Raji (cell line): ENCODE results near the gene INPP5F.

ENCODE experiments used
- POLR2A ChIP-seq: IDR thresholded peaks from 2 replicates; pipeline ENCODE4 v1.6.1; 2011; ENCODE audit warnings: low read depth, low read length, control low read depth; ENCODE audit not compliant: insufficient read depth

INPP5F gene, protein sequence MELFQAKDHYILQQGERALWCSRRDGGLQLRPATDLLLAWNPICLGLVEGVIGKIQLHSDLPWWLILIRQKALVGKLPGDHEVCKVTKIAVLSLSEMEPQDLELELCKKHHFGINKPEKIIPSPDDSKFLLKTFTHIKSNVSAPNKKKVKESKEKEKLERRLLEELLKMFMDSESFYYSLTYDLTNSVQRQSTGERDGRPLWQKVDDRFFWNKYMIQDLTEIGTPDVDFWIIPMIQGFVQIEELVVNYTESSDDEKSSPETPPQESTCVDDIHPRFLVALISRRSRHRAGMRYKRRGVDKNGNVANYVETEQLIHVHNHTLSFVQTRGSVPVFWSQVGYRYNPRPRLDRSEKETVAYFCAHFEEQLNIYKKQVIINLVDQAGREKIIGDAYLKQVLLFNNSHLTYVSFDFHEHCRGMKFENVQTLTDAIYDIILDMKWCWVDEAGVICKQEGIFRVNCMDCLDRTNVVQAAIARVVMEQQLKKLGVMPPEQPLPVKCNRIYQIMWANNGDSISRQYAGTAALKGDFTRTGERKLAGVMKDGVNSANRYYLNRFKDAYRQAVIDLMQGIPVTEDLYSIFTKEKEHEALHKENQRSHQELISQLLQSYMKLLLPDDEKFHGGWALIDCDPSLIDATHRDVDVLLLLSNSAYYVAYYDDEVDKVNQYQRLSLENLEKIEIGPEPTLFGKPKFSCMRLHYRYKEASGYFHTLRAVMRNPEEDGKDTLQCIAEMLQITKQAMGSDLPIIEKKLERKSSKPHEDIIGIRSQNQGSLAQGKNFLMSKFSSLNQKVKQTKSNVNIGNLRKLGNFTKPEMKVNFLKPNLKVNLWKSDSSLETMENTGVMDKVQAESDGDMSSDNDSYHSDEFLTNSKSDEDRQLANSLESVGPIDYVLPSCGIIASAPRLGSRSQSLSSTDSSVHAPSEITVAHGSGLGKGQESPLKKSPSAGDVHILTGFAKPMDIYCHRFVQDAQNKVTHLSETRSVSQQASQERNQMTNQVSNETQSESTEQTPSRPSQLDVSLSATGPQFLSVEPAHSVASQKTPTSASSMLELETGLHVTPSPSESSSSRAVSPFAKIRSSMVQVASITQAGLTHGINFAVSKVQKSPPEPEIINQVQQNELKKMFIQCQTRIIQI

DNA sequence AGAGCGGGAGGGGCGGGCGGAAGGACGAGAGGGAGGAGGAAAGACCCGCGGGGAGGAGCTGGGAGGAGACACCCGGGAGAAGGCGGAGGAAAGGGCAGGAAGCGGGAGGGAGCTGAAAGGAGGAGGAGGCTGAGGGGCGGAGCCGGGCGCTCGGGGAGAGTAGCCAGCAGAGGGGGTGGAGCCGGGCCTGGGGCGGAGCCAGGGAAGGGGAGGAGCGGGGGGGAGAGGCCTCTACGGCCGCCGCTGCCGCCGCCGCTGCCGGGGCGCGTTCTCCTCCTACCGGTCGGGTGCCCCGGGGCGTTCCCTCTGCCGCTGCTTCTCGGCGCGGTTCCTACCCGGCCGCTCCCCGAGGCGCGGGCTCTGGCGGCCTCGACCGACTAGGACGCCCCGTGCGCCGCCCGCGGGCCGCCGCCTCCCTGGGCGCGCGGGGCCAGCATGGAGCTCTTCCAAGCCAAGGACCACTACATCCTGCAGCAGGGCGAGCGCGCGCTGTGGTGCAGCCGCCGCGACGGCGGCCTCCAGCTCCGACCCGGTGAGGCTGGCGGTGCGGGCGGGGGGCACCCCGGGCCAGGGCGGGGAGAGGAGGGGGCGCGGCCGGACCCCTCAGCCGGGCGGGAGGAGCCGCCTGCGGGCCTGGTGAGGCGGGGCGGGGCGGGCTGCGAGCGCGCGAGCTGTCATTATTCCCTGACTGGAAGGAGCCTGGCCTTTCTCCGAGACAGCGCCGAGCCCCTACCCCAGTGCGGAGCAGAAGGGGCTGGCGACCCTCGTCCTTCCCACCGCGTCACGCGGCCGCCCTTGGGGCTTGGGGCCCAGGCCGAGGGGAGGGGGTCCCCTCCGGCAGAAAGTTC, at the start of gene INPP5F:
TSS of gene INPP5F (plus strand) at position 223 of the 848 bp plus-strand sequence. CDS start at position 436, 213 bp downstream.
- peak; percentile 67 for TF ChIP-seq POLR2A

DNA sequence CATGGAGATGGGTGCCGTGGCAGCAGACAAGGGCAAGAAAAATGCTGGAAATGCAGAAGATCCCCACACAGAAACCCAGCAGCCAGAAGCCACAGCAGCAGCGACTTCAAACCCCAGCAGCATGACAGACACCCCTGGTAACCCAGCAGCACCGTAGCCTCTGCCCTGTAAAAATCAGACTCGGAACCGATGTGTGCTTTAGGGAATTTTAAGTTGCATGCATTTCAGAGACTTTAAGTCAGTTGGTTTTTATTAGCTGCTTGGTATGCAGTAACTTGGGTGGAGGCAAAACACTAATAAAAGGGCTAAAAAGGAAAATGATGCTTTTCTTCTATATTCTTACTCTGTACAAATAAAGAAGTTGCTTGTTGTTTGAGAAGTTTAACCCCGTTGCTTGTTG, 48.7 kb upstream of the INPP5F start:
- no peak for TF ChIP-seq POLR2A

DNA sequence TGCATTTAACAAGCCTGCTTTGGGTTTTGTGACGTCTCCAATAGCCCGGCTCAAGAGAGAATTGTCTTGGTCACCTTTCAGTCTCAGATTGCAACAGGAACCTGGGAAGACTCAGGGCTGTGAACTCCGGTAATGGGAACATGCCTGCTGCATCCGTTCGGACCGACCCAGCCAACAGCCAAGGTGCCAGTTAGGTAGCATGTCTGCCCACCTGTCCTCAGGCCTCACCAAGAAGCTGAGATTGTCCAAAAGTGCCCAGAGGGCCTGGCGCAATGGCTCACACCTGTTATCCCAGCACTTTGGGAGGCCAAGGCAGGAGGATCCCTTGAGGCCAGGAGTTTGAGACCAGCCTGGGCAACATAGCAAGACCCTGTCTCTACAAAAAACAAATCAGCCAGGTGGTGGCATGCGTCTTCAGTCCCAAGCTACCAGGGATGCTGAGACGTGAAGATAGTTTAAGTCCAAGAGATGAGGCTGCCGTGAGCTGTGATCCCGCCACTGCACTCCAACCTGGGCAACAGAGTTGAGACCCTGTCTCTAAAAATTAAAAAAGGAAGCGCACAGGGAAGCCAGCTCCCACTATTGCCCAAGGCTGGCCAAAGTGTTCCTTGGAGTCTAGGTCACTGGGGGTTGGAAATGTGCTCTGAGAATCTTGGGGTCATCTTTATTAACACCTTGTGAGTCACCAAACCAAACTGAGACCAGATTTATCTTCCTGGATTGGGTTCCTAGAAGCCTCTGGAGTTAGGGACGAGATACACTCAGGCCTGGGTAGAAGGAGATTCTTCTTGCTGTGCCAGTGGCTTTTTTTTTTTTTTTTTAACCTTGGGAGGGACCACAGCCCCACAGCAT, 47.7 kb upstream of the INPP5F start:
- TF ChIP-seq POLR2A = no peak

DNA sequence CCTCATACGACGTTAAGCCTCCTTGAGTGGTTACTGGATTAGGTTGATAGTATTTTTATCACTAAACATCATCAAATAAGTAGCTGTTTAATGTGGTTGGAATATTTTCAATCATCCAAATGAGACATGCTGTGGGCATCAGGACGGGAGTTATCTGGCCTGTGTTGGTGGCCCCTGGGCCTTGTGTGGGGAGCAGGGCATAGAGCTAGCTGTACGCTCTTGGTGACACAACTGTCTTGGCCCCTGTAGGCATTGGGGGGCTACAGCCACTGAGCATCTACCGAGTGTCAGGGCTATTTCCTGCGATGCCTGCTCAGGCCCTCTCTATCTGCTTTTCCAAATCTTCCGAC, 46.4 kb upstream of the INPP5F start:
- no peak for TF ChIP-seq POLR2A

DNA sequence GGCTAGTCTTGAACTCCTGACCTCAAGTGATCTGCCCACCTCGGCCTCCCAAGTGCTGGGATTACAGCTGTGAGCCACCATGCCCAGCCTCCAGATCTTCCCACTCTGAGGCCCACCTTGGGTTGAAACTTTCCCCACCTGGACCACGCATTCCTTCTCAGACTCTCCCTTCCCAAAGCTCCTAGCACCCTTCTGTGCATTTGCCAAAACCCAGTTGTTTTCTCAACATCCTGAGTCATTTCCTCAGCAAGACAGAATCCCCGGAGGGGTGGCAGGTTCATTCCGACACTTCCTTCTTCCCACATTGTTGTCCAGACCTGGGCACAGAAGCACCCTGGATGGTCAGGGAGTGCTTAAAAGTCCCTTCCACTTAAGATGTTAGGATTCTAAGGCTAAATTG, 45.8 kb upstream of the INPP5F start:
- no peak for TF ChIP-seq POLR2A

DNA sequence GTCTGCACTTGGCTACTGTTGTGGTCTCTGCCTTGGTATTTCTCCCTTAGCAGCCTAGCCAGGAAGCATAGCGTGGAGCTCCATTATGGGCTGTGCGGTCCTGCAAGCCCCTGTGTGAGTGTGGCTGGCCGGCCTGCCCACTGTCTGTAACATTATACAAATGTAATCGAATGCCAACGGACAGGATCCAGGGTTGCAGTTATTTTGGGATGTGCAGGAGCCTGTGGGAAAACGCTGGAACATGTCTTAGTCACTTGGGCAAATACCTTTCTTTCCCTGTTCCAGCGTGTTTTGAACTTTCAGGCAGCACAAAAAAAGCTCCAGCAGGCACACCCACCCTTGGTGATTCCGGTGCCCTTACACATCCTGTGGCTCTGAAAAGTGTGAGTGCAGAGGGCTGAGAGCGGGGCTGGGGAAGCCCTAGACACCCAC, 45.2 kb upstream of the INPP5F start:
- TF ChIP-seq POLR2A = no peak

DNA sequence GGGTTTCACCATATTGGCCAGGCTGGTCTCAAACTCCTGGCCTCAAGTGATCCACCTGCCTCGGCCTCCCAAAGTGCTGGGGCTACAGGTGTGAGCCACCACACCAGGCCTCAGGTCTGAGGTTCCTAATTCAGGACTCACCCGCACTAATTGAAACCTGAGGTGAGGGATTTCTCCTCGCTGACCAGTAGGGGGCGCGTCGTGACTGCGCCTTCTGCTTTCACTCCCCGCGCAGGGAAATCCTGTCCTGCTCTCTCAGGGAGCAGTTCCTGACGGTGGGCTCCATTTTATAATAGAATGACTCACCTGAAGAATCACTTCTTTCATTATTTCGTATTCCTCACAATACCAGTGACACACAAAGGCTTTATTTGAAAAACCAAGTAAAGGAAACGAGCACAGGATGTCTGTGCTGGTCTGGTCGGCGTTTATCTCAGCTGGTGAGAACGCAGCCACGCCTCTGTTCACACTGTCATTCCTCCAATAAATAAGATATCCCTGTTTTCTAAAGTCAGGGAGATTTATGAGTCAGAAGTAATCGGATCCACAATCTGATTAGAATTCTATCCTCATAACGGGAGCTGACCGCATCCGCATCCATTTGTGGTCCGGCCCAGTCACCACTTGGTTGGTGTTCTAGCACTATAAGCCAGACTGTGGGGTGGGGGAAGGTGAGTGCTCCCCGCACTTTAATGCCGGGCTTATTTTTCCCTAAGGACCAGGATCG, 39.2 kb upstream of the INPP5F start:
- TF ChIP-seq POLR2A = no peak

DNA sequence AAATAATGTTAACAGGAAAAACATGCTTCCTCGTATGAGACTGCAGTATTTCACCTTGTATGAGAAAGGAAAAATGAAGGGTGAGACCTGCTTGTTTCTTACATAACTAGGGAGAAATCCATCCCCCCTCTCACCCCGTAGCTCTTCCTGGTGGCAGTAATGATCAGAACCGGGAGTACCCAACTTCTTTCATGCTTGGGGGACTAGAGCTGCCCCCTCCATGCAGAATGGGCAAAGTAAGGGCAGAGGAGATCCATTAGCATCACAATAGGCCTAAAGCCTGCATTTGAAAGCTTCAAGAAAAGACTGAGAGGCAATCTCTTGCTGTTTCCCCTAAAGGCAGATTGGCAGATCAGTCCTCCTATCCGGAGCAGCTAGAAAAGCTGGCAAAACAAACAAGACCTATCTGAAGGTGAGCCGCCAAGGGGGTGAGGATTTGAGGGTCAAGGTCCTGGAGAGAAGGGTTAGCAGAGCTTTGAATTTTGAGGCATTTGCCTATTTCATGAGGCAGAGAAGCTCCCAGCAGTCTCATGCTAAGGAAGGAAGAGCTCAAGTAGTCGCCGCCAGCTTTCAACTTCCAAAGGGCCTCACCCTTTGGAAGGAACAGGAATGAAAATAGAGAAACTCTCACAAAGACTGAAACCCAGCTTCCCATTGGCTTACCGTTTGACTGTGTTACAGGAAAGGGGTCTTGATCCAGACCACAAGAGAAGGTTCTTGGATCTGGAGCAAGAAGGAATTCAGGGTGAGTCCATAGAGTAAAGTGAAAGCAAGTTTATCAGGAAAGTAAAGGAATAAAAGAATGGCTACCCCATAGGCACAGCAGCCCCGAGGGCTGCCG, 38.4 kb upstream of the INPP5F start:
- TF ChIP-seq POLR2A = no peak

DNA sequence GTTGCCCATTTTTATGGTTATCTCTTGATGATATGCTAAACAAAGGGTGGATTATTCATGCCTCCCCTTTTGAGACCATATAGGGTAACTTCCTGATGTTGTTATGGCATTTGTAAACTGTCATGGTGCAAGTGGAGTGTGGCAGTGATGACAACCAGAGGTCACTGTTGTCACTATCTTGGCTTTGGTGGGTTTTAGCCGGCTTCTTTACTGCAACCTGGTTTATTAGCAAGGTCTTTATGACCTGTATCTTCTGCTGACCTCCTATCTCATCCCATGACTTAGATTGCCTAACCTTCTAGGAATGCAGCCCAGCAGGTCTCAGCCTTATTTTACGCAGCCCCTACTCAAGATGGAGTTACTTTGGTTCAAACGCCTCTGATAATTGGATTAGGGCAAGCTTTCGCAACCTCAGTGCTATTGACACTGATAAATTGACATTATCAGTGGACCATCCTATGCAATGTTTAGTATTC, 37.8 kb upstream of the INPP5F start:
- no peak for TF ChIP-seq POLR2A

DNA sequence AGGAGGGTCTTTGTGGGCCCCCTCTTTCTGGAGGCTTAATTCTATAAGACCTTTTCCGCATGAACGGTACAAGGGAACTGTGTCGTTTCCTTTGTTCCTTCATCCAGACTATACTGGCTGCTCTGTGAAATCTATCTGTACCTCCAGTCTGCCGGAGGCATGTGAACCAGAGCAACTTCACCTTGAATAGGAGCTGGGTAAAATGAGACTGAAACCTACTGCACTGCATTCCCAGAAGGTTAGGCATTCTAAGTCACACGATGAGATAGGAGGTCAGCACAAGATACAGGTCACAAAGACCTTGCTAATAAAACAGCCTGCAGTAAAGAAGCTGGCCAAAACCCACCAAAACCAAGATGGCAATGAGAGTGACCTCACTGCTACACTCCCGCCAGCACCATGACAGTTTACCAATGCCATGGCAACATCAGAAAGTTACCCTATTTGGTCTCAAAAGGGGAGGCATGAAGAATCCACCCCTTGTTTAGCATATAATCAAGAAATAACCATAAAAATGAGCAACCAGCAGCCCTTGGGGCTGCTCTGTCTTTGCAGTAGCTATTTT, 36.8 kb upstream of the INPP5F start:
- no peak for TF ChIP-seq POLR2A

DNA sequence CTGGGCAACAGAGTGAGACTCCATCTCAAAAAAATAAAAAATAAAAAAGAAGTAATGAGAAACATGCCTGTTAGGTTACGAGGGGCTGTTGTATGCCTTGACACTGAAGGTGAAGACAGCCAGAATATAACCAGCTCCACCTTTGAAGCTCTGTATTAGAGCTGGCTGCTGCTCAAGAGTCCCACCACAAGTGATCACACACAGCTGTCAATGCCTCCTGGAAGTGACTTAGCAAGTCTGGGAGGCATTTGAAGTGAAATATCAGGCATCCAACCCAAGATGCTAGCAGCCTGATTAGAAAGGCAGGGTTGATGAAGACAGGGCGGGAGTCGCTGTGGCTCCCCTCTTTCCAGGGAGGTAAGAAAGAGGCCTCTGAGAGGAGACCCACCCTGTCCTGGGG, 34.1 kb upstream of the INPP5F start:
- no peak for TF ChIP-seq POLR2A
